Measurements from ENCODE around the gene SAC3D1.

SAC3D1 gene

GRCh38 chr11:65059959-65060824 is 19.2 kb downstream of the SAC3D1 start:
- no peak for DNase-seq (ENCODE audit: low read depth)

- DNase-seq (ENCODE audit: low read depth): no peak
Measured at GRCh38 chr11:65060913-65061408, 20.0 kb downstream of the SAC3D1 start.

GRCh38 chr11:65063532-65063931 is 22.5 kb downstream of the SAC3D1 start:
- no peak for DNase-seq (ENCODE audit: low read depth)

- no peak for DNase-seq (ENCODE audit: low read depth)
Measured at GRCh38 chr11:65064847-65065240, 23.8 kb downstream of the SAC3D1 start.

GRCh38 chr11:65065851-65066250 is 24.8 kb downstream of the SAC3D1 start:
- DNase-seq (ENCODE audit: low read depth): no peak

- no peak for DNase-seq (ENCODE audit: low read depth)
Measured at GRCh38 chr11:65066315-65066714, 25.3 kb downstream of the SAC3D1 start.

GRCh38 chr11:65066805-65067291 is 25.8 kb downstream of the SAC3D1 start:
- no peak for DNase-seq (ENCODE audit: low read depth)

- no peak for DNase-seq (ENCODE audit: low read depth)
Measured at GRCh38 chr11:65067446-65067845, 26.4 kb downstream of the SAC3D1 start.

- DNase-seq (ENCODE audit: low read depth): no peak
Measured at GRCh38 chr11:65069217-65069616, 28.2 kb downstream of the SAC3D1 start.

GRCh38 chr11:65071907-65072630 is 31.1 kb downstream of the SAC3D1 start:
- no peak for DNase-seq (ENCODE audit: low read depth)

GRCh38 chr11:65072631-65072966 is 31.6 kb downstream of the SAC3D1 start:
- no peak for DNase-seq (ENCODE audit: low read depth)

- DNase-seq (ENCODE audit: low read depth): no peak
Measured at GRCh38 chr11:65077451-65077850, 36.4 kb downstream of the SAC3D1 start.

- peak; percentile 55 for DNase-seq (ENCODE audit: low read depth)
Measured at GRCh38 chr11:65078151-65078550, 37.1 kb downstream of the SAC3D1 start.

- no peak for DNase-seq (ENCODE audit: low read depth)
Measured at GRCh38 chr11:65078786-65079342, 37.9 kb downstream of the SAC3D1 start.

GRCh38 chr11:65083134-65083833 is 42.3 kb downstream of the SAC3D1 start:
- DNase-seq (ENCODE audit: low read depth): no peak

GRCh38 chr11:65083834-65084597 is 43.0 kb downstream of the SAC3D1 start, which contains the start of the genes CDCA5 and ZFPL1:
Gene CDCA5, minus strand, starts transcription at chr11:65084040. Its CDS starts 62 bp downstream, at chr11:65083978.
Gene ZFPL1, plus strand, starts transcription at chr11:65084222. Its CDS starts 477 bp downstream, at chr11:65084699.
- DNase-seq (ENCODE audit: low read depth): peak; percentile 93

- DNase-seq (ENCODE audit: low read depth): no peak
Measured at GRCh38 chr11:65084598-65085375, 43.8 kb downstream of the SAC3D1 start.

GRCh38 chr11:65085446-65085845 is 44.4 kb downstream of the SAC3D1 start:
- no peak for DNase-seq (ENCODE audit: low read depth)

GRCh38 chr11:65086809-65087208 is 45.8 kb downstream of the SAC3D1 start:
- DNase-seq (ENCODE audit: low read depth): no peak

- DNase-seq (ENCODE audit: low read depth): no peak
Measured at GRCh38 chr11:65087216-65087615, 46.2 kb downstream of the SAC3D1 start.
